Muscle of arm (tissue), 14 donors: ENCODE results near the gene MEI4. TPM values are rescaled to one million over a fixed set of nuclear protein-coding genes. Genes with fewer than 3 reads are reported as not detected.
"Not testable (repeated sequence)": the region's sequence is repeated elsewhere in the genome, so short reads cannot be mapped to it uniquely, and the experiment has no call there.

Source experiments
- DNase-seq: peaks from one replicate; pipeline ENCODE4 v3.0.0-alpha.2; 2013
- long read RNA-seq, 11 donors: transcript quantifications; one replicate each; lab custom pipeline, GENCODE V29; 2026
- polyA plus RNA-seq, 12 donors: library from polyadenylated mRNA; unstranded; fragments of 120-200 nt; gene quantifications; one replicate each; pipeline ENCODE4 v1.2.1, GENCODE V29; 2013; ENCODE audit not compliant: insufficient read length in 12 of 12

The MEI4 gene
- under 1 TPM in 9 of 12 donors, not detected in 3; 0.03 to 0.50 (median 0.07) TPM for polyA plus RNA-seq
- long read RNA-seq, donor 1: 0 reads
- long read RNA-seq, donor 2: 0 reads
- long read RNA-seq, donor 3: 0 reads
- long read RNA-seq, donor 4: 0 reads
- long read RNA-seq, donor 5: 0 reads
- long read RNA-seq, donor 6: 0 reads
- long read RNA-seq, donor 7: 0 reads
- long read RNA-seq, donor 8: 0 reads
- long read RNA-seq, donor 9: 0 reads
- long read RNA-seq, donor 10: 0 reads
- long read RNA-seq, donor 11: 0 reads

- DNase-seq: no peak
Measured at GRCh38 chr6:77652739-77653138, at the start of gene MEI4. Gene MEI4, plus strand, starts transcription at chr6:77653039. Its CDS starts 37,633 bp downstream, at chr6:77690672.

- no peak for DNase-seq
Measured at GRCh38 chr6:77604476-77604875, 48.4 kb upstream of the MEI4 start.

GRCh38 chr6:77607004-77607403 lies 45.8 kb upstream of the MEI4 start:
- DNase-seq: no peak

GRCh38 chr6:77609106-77609505 lies 43.7 kb upstream of the MEI4 start:
- DNase-seq: no peak

- no peak for DNase-seq
Measured at GRCh38 chr6:77619114-77619513, 33.7 kb upstream of the MEI4 start.

GRCh38 chr6:77620278-77620882 lies 32.5 kb upstream of the MEI4 start:
- no peak for DNase-seq

GRCh38 chr6:77624515-77624914 lies 28.3 kb upstream of the MEI4 start:
- no peak for DNase-seq

GRCh38 chr6:77626426-77626825 lies 26.4 kb upstream of the MEI4 start:
- no peak for DNase-seq

GRCh38 chr6:77630014-77630413 lies 22.8 kb upstream of the MEI4 start:
- no peak for DNase-seq

GRCh38 chr6:77633471-77633870 lies 19.4 kb upstream of the MEI4 start:
- no peak for DNase-seq

GRCh38 chr6:77633993-77634715 lies 18.7 kb upstream of the MEI4 start:
- no peak for DNase-seq

- no peak for DNase-seq
Measured at GRCh38 chr6:77638129-77638830, 14.6 kb upstream of the MEI4 start.

GRCh38 chr6:77644102-77644705 lies 8.6 kb upstream of the MEI4 start:
- no peak for DNase-seq

- DNase-seq: no peak
Measured at GRCh38 chr6:77650098-77650663, 2.7 kb upstream of the MEI4 start.

- DNase-seq: no peak
Measured at GRCh38 chr6:77653816-77654215, 977 bp downstream of the MEI4 start.

GRCh38 chr6:77655035-77655434 lies 2.2 kb downstream of the MEI4 start:
- DNase-seq: not testable (repeated sequence)

GRCh38 chr6:77656999-77657764 lies 4.3 kb downstream of the MEI4 start:
- no peak for DNase-seq

- no peak for DNase-seq
Measured at GRCh38 chr6:77666340-77666739, 13.5 kb downstream of the MEI4 start.

GRCh38 chr6:77666846-77667245 lies 14.0 kb downstream of the MEI4 start:
- no peak for DNase-seq

- DNase-seq: no peak
Measured at GRCh38 chr6:77669913-77670312, 17.1 kb downstream of the MEI4 start.

- no peak for DNase-seq
Measured at GRCh38 chr6:77674211-77674610, 21.4 kb downstream of the MEI4 start.
